ENCODE data around the gene CAMSAP3. TPM values are rescaled to one million over a fixed set of nuclear protein-coding genes. Genes with fewer than 3 reads are reported as not detected.

The CAMSAP3 gene
- total RNA-seq, 1 donor from 2014 or later: 40.8 TPM

Other genes starting within 250 kb of the CAMSAP3 start
- gene ARHGEF18, start 246.9 kb upstream of the CAMSAP3 start, total RNA-seq: 16.4 TPM
- gene PEX11G, start 106.8 kb upstream of the CAMSAP3 start, total RNA-seq: 16.5 TPM
- gene ZNF358, start 79.8 kb upstream of the CAMSAP3 start, total RNA-seq: 31.3 TPM
- 25.7 TPM for gene MCOLN1, start 73.2 kb upstream of the CAMSAP3 start, total RNA-seq
- gene PNPLA6, start 60.1 kb upstream of the CAMSAP3 start, total RNA-seq: 57.9 TPM
- gene XAB2, start 33.7 kb downstream of the CAMSAP3 start, total RNA-seq: 21.2 TPM
- gene PET100, start 33.9 kb downstream of the CAMSAP3 start, total RNA-seq: 75.6 TPM
- 1.7 TPM for gene PCP2, start 37.9 kb downstream of the CAMSAP3 start, total RNA-seq
- 48.0 TPM for gene STXBP2, start 41.2 kb downstream of the CAMSAP3 start, total RNA-seq
- gene RETN, start 73.2 kb downstream of the CAMSAP3 start, total RNA-seq: not detected
- 0.18 TPM for gene MCEMP1, start 81.2 kb downstream of the CAMSAP3 start, total RNA-seq
- 53.7 TPM for gene TRAPPC5, start 85.0 kb downstream of the CAMSAP3 start, total RNA-seq
- gene FCER2, start 106.3 kb downstream of the CAMSAP3 start, total RNA-seq: 0.45 TPM
- gene CLEC4G, start 136.2 kb downstream of the CAMSAP3 start, total RNA-seq: 34.3 TPM
- gene CD209, start 151.7 kb downstream of the CAMSAP3 start, total RNA-seq: 1.2 TPM
- 13.2 TPM for gene CLEC4M, start 167.4 kb downstream of the CAMSAP3 start, total RNA-seq
- gene EVI5L, start 234.4 kb downstream of the CAMSAP3 start, total RNA-seq: 4.8 TPM